ENCODE data around the gene ARHGAP10.
"Not testable (repeated sequence)": the region's sequence is repeated elsewhere in the genome, so short reads cannot be mapped to it uniquely, and the experiment has no call there.

The ARHGAP10 gene

DNA sequence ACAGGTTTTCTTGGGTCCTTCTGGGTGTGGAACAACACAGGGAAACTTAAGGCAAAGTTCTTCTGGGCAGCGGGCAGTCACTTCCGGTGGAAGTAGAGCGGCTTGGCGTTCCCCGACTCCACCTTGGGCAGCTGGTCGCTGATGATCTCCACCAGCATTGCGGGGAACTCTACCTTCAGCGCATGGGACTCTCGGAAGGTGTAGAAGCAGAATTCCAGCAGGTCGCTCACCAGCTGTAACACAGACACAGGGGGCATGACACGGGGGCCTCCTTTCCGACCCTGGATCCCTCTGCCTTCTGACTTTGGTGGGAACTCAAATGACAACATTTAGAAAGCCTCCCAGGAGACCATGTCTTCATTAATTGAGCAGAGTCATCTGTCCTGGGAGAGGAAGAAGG lies 349.4 kb downstream of the ARHGAP10 start:
- POLR2A ChIA-PET, result no interaction called here
- CTCF ChIA-PET, result interaction anchor here (1.0 kb wide), 1 partner anchor 11 kb away, joined by 3 read pairs; no protein-coding TSS in a partner anchor
- TF ChIP-seq, protein P1, sequence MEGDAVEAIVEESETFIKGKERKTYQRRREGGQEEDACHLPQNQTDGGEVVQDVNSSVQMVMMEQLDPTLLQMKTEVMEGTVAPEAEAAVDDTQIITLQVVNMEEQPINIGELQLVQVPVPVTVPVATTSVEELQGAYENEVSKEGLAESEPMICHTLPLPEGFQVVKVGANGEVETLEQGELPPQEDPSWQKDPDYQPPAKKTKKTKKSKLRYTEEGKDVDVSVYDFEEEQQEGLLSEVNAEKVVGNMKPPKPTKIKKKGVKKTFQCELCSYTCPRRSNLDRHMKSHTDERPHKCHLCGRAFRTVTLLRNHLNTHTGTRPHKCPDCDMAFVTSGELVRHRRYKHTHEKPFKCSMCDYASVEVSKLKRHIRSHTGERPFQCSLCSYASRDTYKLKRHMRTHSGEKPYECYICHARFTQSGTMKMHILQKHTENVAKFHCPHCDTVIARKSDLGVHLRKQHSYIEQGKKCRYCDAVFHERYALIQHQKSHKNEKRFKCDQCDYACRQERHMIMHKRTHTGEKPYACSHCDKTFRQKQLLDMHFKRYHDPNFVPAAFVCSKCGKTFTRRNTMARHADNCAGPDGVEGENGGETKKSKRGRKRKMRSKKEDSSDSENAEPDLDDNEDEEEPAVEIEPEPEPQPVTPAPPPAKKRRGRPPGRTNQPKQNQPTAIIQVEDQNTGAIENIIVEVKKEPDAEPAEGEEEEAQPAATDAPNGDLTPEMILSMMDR (IDR thresholded peaks at IDR 0.05; ENCODE audit: control extremely low read depth, extremely low read depth, low read depth, missing control alignments), result no peak
- no peak for DNase-seq (ENCODE audit: extremely low spot score)

DNA sequence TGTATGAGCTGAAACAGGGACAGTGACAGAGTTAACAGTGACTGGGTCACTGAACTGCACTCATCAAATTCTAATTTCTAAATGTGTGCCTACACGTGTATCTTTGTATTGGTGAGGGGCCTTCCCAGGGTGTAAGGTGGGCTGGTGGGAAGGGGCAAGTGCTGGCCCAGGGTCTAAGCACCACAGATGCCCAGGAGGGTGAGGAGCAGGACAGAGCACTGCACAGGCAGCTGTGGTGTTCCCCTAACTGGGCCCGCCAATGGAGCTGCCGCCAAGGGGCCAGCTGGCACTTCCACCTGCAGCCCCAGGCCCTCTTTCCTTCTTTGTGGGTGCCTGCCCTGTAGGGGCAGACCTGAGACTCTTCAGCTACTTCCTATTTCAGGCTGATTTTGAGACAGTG lies 349.9 kb downstream of the ARHGAP10 start:
- ChIA-PET POLR2A (interaction anchor here (0.6 kb wide), 1 partner anchor 62 kb away, joined by 3 read pairs; no protein-coding TSS in a partner anchor), CTCF (interaction anchor here (1.0 kb wide), 1 partner anchor 11 kb away, joined by 3 read pairs; no protein-coding TSS in a partner anchor)
- DNase-seq (ENCODE audit: extremely low spot score), result no peak
- TF ChIP-seq, protein P1 (IDR thresholded peaks at IDR 0.05; ENCODE audit: control extremely low read depth, extremely low read depth, low read depth, missing control alignments), result no peak

DNA sequence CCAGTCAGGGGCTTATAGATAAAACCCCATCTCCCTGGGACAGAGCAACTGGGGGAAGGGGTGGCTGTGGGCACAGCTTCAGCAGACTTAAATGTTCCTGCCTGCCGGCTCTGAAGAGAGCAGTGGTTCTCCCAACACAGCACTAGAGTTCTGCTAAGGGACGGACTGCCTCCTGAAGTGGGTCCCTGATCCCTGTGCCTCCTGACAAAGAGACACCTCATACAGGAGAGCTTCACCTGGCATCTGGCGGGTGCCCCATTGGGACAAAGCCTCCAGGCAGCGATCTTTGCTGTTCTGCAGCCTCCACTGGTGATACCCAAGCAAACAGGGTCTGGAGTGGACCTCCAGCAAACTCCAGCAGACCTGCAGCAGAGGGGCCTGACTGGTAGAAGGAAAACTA lies 351.2 kb downstream of the ARHGAP10 start:
- POLR2A ChIA-PET; DNase-seq (ENCODE audit: extremely low spot score); CTCF ChIA-PET: not testable (repeated sequence)

DNA sequence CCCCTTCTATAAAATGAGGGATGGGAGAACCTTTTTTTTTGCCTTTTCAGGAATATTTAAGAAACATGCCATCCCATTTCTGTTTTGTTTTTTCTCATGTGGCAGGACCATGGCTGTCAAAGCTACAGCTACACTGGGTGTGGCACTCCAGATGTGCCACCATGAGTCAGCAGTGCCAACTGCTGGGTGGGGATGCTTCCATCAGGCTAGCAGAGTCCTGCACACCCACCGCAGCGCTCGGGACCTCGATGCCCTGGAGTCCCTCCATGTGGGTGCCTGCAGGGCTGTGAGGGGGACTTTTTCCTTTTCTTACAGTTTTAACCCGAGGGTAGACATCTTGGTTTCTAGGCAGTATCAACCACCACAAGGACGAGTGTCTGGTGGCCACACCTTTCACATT lies 357.7 kb downstream of the ARHGAP10 start:
- TF ChIP-seq, protein P1 (IDR thresholded peaks at IDR 0.05; ENCODE audit: control extremely low read depth, extremely low read depth, low read depth, missing control alignments), result no peak
- DNase-seq (ENCODE audit: extremely low spot score), result no peak
- POLR2A ChIA-PET, result no interaction called here
- CTCF ChIA-PET, result no interaction called here

DNA sequence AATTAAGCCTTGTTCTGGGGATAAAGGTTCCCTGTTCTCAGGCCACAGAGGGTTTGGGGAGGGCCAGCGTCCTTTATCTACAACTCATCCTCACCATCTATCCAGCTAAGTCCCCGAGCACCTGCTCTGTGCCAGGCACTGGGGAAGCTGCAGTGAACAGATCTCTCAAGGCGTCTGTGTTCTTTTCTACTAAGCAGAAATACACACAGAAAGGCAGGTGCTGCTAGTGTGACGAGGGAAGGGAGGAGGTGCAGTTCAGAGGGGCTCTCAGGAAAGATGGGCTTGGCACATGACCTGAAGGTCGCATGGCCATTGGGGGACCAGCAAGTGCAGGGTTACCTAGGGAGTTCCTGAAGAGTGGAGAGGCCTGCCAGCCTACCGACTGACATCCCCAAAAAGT lies 358.1 kb downstream of the ARHGAP10 start:
- CTCF ChIA-PET, result no interaction called here
- TF ChIP-seq, protein P1 (IDR thresholded peaks at IDR 0.05; ENCODE audit: control extremely low read depth, extremely low read depth, low read depth, missing control alignments), result no peak
- POLR2A ChIA-PET, result no interaction called here
- DNase-seq (ENCODE audit: extremely low spot score), result no peak

DNA sequence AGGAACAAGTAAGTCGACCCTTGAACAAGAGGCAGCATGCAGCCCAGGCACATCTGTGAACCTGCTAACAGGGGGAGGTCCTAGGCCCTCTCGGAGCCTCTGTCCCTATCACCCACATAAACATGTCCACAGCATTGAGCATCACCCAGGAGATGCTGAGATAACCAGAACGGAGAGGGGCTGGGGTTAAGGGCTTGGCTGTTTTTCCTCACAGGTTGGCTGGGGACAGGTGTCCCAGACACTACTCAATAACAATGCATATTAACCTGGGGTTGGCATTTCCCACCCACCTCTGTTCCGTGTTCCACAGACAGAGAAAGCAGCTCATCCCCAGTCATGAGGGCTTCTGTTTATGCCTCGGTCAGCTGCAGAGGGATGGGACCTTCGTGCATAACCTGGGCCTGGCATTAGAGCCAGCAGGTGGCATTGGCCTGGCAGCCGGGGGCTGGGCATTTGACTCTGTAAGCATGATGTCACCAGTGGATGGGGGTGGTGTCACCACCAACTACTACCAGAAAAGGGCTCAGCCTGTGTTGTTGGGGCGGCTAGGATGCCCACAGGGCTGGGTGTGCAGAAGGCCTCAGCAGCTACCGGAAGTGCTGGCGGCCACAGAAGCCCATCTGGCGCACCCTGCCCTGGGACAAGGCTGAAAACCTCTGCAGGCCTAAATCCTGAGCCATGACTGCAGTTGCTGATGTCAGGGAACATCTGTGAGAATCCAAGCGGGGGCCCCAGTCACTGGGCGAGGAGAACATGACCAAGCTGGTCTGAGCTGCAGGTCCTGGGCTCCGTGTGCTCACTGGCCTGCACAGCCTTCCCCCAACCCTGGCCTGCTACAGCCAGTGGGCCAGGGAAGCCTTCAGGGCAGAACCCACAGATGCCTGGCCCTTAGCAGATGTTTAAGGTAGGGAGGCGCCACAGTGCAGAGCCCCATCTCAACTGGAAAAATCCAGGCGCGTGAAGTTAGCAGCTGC lies 358.9 kb downstream of the ARHGAP10 start:
- CTCF ChIA-PET, result no interaction called here
- POLR2A ChIA-PET, result no interaction called here
- TF ChIP-seq, protein P1 (IDR thresholded peaks at IDR 0.05; ENCODE audit: control extremely low read depth, extremely low read depth, low read depth, missing control alignments), result no peak

DNA sequence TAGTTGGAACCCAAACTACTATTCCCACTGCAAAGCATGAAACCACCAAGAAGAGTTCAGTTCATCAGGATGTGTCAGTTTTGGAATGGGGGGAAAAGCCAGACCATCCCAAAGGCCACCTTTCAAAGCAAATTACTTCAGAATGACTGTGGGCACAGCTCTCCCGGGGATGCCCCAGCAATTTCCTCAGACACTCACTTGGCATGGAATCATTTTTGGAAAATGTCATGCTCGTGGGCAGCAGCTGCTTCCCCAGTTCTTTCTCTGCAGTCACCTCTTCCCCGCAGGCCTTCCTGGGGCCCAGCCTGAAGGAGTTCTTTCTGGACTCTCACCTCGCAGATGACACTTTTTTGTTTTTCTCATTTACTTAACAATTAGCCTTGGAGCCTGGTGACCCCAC lies 360.0 kb downstream of the ARHGAP10 start:
- CTCF ChIA-PET, result interaction anchor here (1.4 kb wide), 1 partner anchor 10 kb away, joined by 3 read pairs; no protein-coding TSS in a partner anchor
- POLR2A ChIA-PET, result no interaction called here
- DNase-seq (ENCODE audit: extremely low spot score), result no peak
- TF ChIP-seq, protein P1 (IDR thresholded peaks at IDR 0.05; ENCODE audit: control extremely low read depth, extremely low read depth, low read depth, missing control alignments), result no peak

More for the DNA sequence above, 358.9 kb downstream of the ARHGAP10 start:
- no peak for DNase-seq (ENCODE audit: extremely low spot score)

Measured in GM10248 (cell line).